Measurements from ENCODE around the gene FAM174C. TPM values are rescaled to one million over a fixed set of nuclear protein-coding genes. Genes with fewer than 3 reads are reported as not detected.

FAM174C gene
- total RNA-seq, 1 donor from 2014 or later, result 64.8 TPM

- Histone ChIP-seq H3K27me3 (peaks cover 10% of the 10 kb centered on the region), H3K27ac (no peak overlapping the region), H3K36me3 (no peaks in the 10 kb centered on the region), H3K9me3 (no peaks in the 10 kb centered on the region), H3K4me3 (no peak overlapping the region), H3K4me1 (peaks cover 19% of the 10 kb centered on the region)
- TF ChIP-seq POLR2AphosphoS5 (IDR thresholded peaks at IDR 0.05; ENCODE audit: insufficient read depth in 1 of 2, low read depth in 1 of 2) (no peak), CTCF (IDR thresholded peaks at IDR 0.05) (no peak), POLR2A (IDR thresholded peaks at IDR 0.05) (no peak)
- intact Hi-C loops (cut with DNase I), result no loop called here
- DNase-seq (ENCODE audit: extremely low spot score in 2 of 2), result no peak
Measured at GRCh38 chr19:1286487-1287353, 11.4 kb downstream of the FAM174C start.

- Histone ChIP-seq H3K9me3 (no peaks in the 10 kb centered on the region), H3K27ac (no peak overlapping the region), H3K4me1 (peaks cover 19% of the 10 kb centered on the region), H3K36me3 (no peaks in the 10 kb centered on the region), H3K27me3 (peaks cover 12% of the 10 kb centered on the region), H3K4me3 (no peak overlapping the region)
- intact Hi-C loops (cut with DNase I), result no loop called here
- TF ChIP-seq POLR2AphosphoS5 (IDR thresholded peaks at IDR 0.05; ENCODE audit: insufficient read depth in 1 of 2, low read depth in 1 of 2) (no peak), POLR2A (IDR thresholded peaks at IDR 0.05) (no peak), CTCF (IDR thresholded peaks at IDR 0.05) (no peak)
- DNase-seq (ENCODE audit: extremely low spot score in 2 of 2), result no peak
Measured at GRCh38 chr19:1287354-1288225, 12.3 kb downstream of the FAM174C start.

GRCh38 chr19:1288226-1288612 lies 12.9 kb downstream of the FAM174C start:
- DNase-seq (ENCODE audit: extremely low spot score in 2 of 2), result no peak
- Histone ChIP-seq H3K4me3 (no peak overlapping the region), H3K9me3 (no peaks in the 10 kb centered on the region), H3K4me1 (peaks cover 19% of the 10 kb centered on the region), H3K36me3 (no peaks in the 10 kb centered on the region), H3K27ac (no peak overlapping the region), H3K27me3 (peaks cover 14% of the 10 kb centered on the region)
- intact Hi-C loops (cut with DNase I), result no loop called here
- no peak for TF ChIP-seq CTCF (IDR thresholded peaks at IDR 0.05)
- TF ChIP-seq POLR2A (IDR thresholded peaks at IDR 0.05), result no peak

- peaks cover 17% of the 10 kb centered on the region for H3K27me3 ChIP-seq
Measured at GRCh38 chr19:1288833-1289685, 13.7 kb downstream of the FAM174C start.

More at GRCh38 chr19:1288833-1289685, 13.7 kb downstream of the FAM174C start:
- DNase-seq (ENCODE audit: extremely low spot score in 2 of 2), result no peak
- no peaks in the 10 kb centered on the region for H3K36me3 ChIP-seq
- TF ChIP-seq POLR2AphosphoS5 (IDR thresholded peaks at IDR 0.05; ENCODE audit: insufficient read depth in 1 of 2, low read depth in 1 of 2), result no peak
- no peak for TF ChIP-seq POLR2A (IDR thresholded peaks at IDR 0.05)
- no peak for TF ChIP-seq CTCF (IDR thresholded peaks at IDR 0.05)
- H3K9me3 ChIP-seq, result no peaks in the 10 kb centered on the region
- H3K4me3 ChIP-seq, result no peak overlapping the region
- peaks cover 19% of the 10 kb centered on the region for H3K4me1 ChIP-seq
- no peak overlapping the region for H3K27ac ChIP-seq
- intact Hi-C loops (cut with DNase I), result no loop called here

Measured in vagina (tissue), 2 donors.